OCI-LY7 (cell line): ENCODE results near the gene ZNF652. TPM values are rescaled to one million over a fixed set of nuclear protein-coding genes. Genes with fewer than 3 reads are reported as not detected.

Experiments
- BruUV-seq: library from RNA; stranded (reverse); fragments of 400-500 nt; replicated peaks from 2 replicates; lab custom pipeline; 2021; lab: Mats Ljungman, UMichigan
- CTCF ChIA-PET: fragments of 300-600 bp; sonication (Branson Sonifier 250); formaldehyde crosslinking; loops from one replicate; lab custom pipeline; 2022; ENCODE audit warnings: antibody characterized with exemption; ENCODE audit not compliant: unreplicated experiment; lab: Charles Lee
- POLR2A ChIA-PET: fragments of 300-600 bp; sonication (Branson Sonifier 250); formaldehyde crosslinking; loops from one replicate; lab custom pipeline; 2022; ENCODE audit warnings: antibody characterized with exemption; lab: Charles Lee
- DNase-seq: peaks from one replicate; pipeline ENCODE4 v3.0.0-alpha.2; 2015; ENCODE audit warnings: low spot score
- H2AFZ ChIP-seq: fragments of 200-600 bp; sonication (generic), shearing (Covaris generic); 2 replicates; pipeline ENCODE4 v1.6.1; 2014; ENCODE audit warnings: mild to moderate bottlenecking, antibody characterized with exemption, low read length, moderate library complexity
- H3K27ac ChIP-seq: fragments of 200-600 bp; sonication (generic); 2 replicates; pipeline ENCODE4 v1.5.1; 2014; ENCODE audit warnings: mixed run types, low read depth, mild to moderate bottlenecking, moderate library complexity, low read length, inconsistent platforms; ENCODE audit not compliant: poor library complexity, severe bottlenecking
- H3K36me3 ChIP-seq: fragments of 200-600 bp; sonication (generic); 2 replicates; pipeline ENCODE4 v1.6.1; 2014; ENCODE audit warnings: mild to moderate bottlenecking, antibody characterized with exemption, low read length, moderate library complexity, mixed read lengths; ENCODE audit not compliant: insufficient read depth
- H3K4me1 ChIP-seq: fragments of 200-600 bp; sonication (generic); 2 replicates; pipeline ENCODE4 v1.5.1; 2014; ENCODE audit warnings: mild to moderate bottlenecking, low read length; ENCODE audit not compliant: insufficient read depth, poor library complexity, severe bottlenecking
- H3K4me2 ChIP-seq: fragments of 200-600 bp; sonication (generic); 2 replicates; pipeline ENCODE4 v1.6.1; 2014; ENCODE audit warnings: mild to moderate bottlenecking, low read length
- H3K4me3 ChIP-seq: fragments of 200-600 bp; sonication (generic); 2 replicates; pipeline ENCODE4 v1.5.1; 2014; ENCODE audit warnings: mild to moderate bottlenecking, low read depth, low read length; ENCODE audit not compliant: poor library complexity, severe bottlenecking
- H3K79me2 ChIP-seq: fragments of 200-600 bp; sonication (generic); 2 replicates; pipeline ENCODE4 v1.6.1; 2016; ENCODE audit warnings: low read depth, mild to moderate bottlenecking, low read length, moderate library complexity, mixed read lengths; ENCODE audit not compliant: insufficient read depth
- H3K9me2 ChIP-seq: fragments of 200-600 bp; sonication (generic); 2 replicates; pipeline ENCODE4 v1.6.1; 2016; ENCODE audit warnings: mild to moderate bottlenecking, low read length, mixed read lengths; ENCODE audit not compliant: insufficient read depth
- H3K9me3 ChIP-seq: fragments of 200-600 bp; sonication (generic); 2 replicates; pipeline ENCODE4 v1.6.1; 2014; ENCODE audit warnings: mild to moderate bottlenecking, mixed run types, low read length, mixed read lengths
- H4K20me1 ChIP-seq: fragments of 200-600 bp; sonication (generic); 2 replicates; pipeline ENCODE4 v1.6.1; 2014; ENCODE audit warnings: mild to moderate bottlenecking, antibody characterized with exemption, low read length, moderate library complexity, mixed read lengths; ENCODE audit not compliant: insufficient read depth
- CTCF ChIP-seq: fragments of 200-600 bp; sonication (generic); conservative IDR thresholded peaks from 2 replicates; pipeline ENCODE4 v1.5.1; 2014; ENCODE audit warnings: mild to moderate bottlenecking, antibody characterized with exemption, low read length, moderate library complexity, mixed read lengths
- EZH2phosphoT487 ChIP-seq: fragments of 200-600 bp; sonication (generic); IDR thresholded peaks from 2 replicates; pipeline ENCODE4 v1.6.1; 2018; ENCODE audit warnings: low read depth, borderline replicate concordance, mild to moderate bottlenecking, mixed run types, antibody characterized with exemption, low read length, moderate library complexity, mixed read lengths
- intact Hi-C: fragments of 100-400 bp; cut with micrococcal nuclease; formaldehyde crosslinking; loops from one replicate; pipeline ENCODE4 v1.10.0; 2022; ENCODE audit not compliant: unreplicated experiment
- total RNA-seq, 2 experiments: library from RNA; depleted of rRNA in 1 of 2; stranded (reverse); fragments of >200 nt in 1 of 2; shearing (Covaris generic) in 1 of 2; gene quantifications; 2 replicates each; pipeline ENCODE4 v1.2.3, GENCODE V29; 2014 to 2022

ZNF652 gene
- total RNA-seq, 2 experiments from 2014 or later: 36.8 to 69.7 TPM

DNA sequence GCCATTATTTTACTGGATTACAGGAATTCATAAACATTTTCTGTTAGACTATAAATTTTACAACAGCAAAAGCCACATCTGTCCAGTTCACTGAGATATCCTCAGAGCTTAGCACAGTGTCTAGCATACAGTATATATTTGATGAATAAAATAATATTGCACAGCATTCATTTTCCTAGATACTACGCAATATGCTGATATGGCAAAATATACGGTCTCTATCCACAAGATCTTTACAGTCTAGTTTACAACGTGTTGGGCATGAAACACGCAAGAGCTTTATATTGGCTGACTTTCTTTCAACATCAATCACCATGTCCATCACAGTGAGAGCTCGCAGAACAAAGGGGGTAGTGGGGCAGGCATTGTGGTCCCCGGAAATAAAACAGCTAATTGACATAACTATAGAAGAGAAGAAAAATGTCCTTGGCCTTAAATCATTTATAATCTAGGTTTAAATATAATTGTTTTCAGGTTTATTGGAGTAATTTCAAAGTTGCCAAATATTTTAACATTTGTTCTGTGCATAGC, 43.5 kb downstream of the ZNF652 start:
- CTCF ChIA-PET: interaction anchor here (1.0 kb wide), 1 partner anchor 50 kb away, joined by 3 read pairs; no protein-coding TSS in a partner anchor
- DNase-seq: no peak
- Histone ChIP-seq H4K20me1 (no peaks in the 10 kb centered on the region), H3K4me1 (peaks cover 29% of the 10 kb centered on the region), H3K9me3 (no peaks in the 10 kb centered on the region), H2AFZ (no peak overlapping the region), H3K79me2 (peaks cover 11% of the 10 kb centered on the region; the same call in 1 of the 2 replicates), H3K4me2 (no peak overlapping the region), H3K36me3 (peaks cover 6% of the 10 kb centered on the region; the same call in 1 of the 2 replicates), H3K4me3 (no peak overlapping the region), H3K27ac (no peak overlapping the region), H3K9me2 (no peaks in the 10 kb centered on the region)
- intact Hi-C loops: no loop called here
- TF ChIP-seq CTCF (no peak), EZH2phosphoT487 (no peak)
- BruUV-seq: no TSS peak
- POLR2A ChIA-PET: interaction anchor here (0.7 to 1.2 kb wide), 2 partner anchors 24 to 73 kb away, joined by 3 read pairs; no protein-coding TSS in a partner anchor

GRCh38 chr17:49316889-49317675, 45.0 kb downstream of the ZNF652 start:
- BruUV-seq: no TSS peak
- intact Hi-C loops: loop anchor here (2.0 kb wide), 1 partner anchor 42 kb away; no protein-coding TSS in a partner anchor

More at GRCh38 chr17:49316889-49317675, 45.0 kb downstream of the ZNF652 start:
- Histone ChIP-seq H2AFZ (peak overlapping the region; percentile 1; the same call in 1 of the 2 replicates), H3K9me2 (no peaks in the 10 kb centered on the region), H3K4me1 (peaks cover 28% of the 10 kb centered on the region), H3K79me2 (peaks cover 11% of the 10 kb centered on the region; the same call in 1 of the 2 replicates), H3K27ac (peak overlapping the region; percentile 55), H3K9me3 (no peaks in the 10 kb centered on the region), H4K20me1 (no peaks in the 10 kb centered on the region), H3K36me3 (peaks cover 17% of the 10 kb centered on the region), H3K4me3 (peak overlapping the region; percentile 58), H3K4me2 (peak overlapping the region; percentile 86)
- POLR2A ChIA-PET: interaction anchor here (0.7 to 2.6 kb wide), 6 partner anchors 7 to 125 kb away, joined by 3 to 15 read pairs (median 4); no protein-coding TSS in a partner anchor
- CTCF ChIA-PET: interaction anchor here (1.7 kb wide), 1 partner anchor 76 kb away, joined by 6 read pairs; no protein-coding TSS in a partner anchor
- peak; percentile 14 for DNase-seq
- TF ChIP-seq EZH2phosphoT487 (no peak), CTCF (no peak)
